ENCODE results near the gene MFN1.

GRCh38 chr3:179321668-179322285 lies 25.7 kb upstream of the MFN1 start:
- TF ChIP-seq CTCF (IDR thresholded peaks at IDR 0.05) = peak; percentile 30 to 50 (median 44)
- TF ChIP-seq POLR2A (IDR thresholded peaks at IDR 0.05) = no peak

All from right lobe of liver (tissue), 4 donors.